Hepatocyte (in vitro differentiated cells): ENCODE results near the gene PSMF1. TPM values are rescaled to one million over a fixed set of nuclear protein-coding genes. Genes with fewer than 3 reads are reported as not detected.
A peak's percentile ranks its signal among the peaks of the same experiment; 100 is the strongest.
"Not testable (repeated sequence)": the region's sequence is repeated elsewhere in the genome, so short reads cannot be mapped to it uniquely, and the experiment has no call there.

Experiments used
- DNase-seq: peaks from one replicate; pipeline ENCODE4 v3.0.0-alpha.2; 2016; ENCODE audit warnings: low spot score
- H2AFZ ChIP-seq: fragments of 200-600 bp; sonication (generic); 2 replicates; pipeline ENCODE4 v1.6.0; 2016; ENCODE audit warnings: antibody characterized with exemption, mild to moderate bottlenecking
- H3K27ac ChIP-seq: fragments of 200-600 bp; sonication (generic); 2 replicates; pipeline ENCODE4 v1.5.1; 2016; ENCODE audit warnings: mild to moderate bottlenecking
- H3K27me3 ChIP-seq: fragments of 200-600 bp; sonication (generic); 2 replicates; pipeline ENCODE4 v1.6.1; 2016
- H3K36me3 ChIP-seq: fragments of 200-600 bp; sonication (generic); replicated peaks from 2 replicates; pipeline ENCODE4 v1.5.1; 2016; ENCODE audit warnings: low read depth; ENCODE audit not compliant: insufficient read depth
- H3K4me1 ChIP-seq: fragments of 200-600 bp; sonication (generic); 2 replicates; pipeline ENCODE4 v1.5.1; 2016; ENCODE audit warnings: mild to moderate bottlenecking, moderate library complexity; ENCODE audit not compliant: insufficient read depth
- H3K4me2 ChIP-seq: fragments of 200-600 bp; sonication (generic); 2 replicates; pipeline ENCODE4 v1.6.0; 2016
- H3K4me3 ChIP-seq: fragments of 200-600 bp; sonication (generic); 2 replicates; pipeline ENCODE4 v1.5.1; 2016; ENCODE audit warnings: mild to moderate bottlenecking
- H3K79me2 ChIP-seq: fragments of 200-600 bp; sonication (generic); 2 replicates; pipeline ENCODE4 v1.6.0; 2017; ENCODE audit warnings: mild to moderate bottlenecking
- H3K9me2 ChIP-seq: fragments of 200-600 bp; sonication (generic); replicated peaks from 2 replicates; pipeline ENCODE4 v1.6.0; 2017; ENCODE audit warnings: mild to moderate bottlenecking; ENCODE audit not compliant: insufficient read depth
- H3K9me3 ChIP-seq: fragments of 200-600 bp; sonication (generic); 2 replicates; pipeline ENCODE4 v1.5.1; 2016; ENCODE audit warnings: low read depth, mild to moderate bottlenecking
- H4K20me1 ChIP-seq: fragments of 200-600 bp; sonication (generic); 2 replicates; pipeline ENCODE4 v1.6.0; 2016; ENCODE audit warnings: mild to moderate bottlenecking; ENCODE audit not compliant: insufficient read depth, poor library complexity, severe bottlenecking
- CTCF ChIP-seq: fragments of 200-600 bp; sonication (generic); IDR thresholded peaks from 2 replicates; pipeline ENCODE4 v1.5.1; 2016; ENCODE audit warnings: antibody characterized with exemption, mild to moderate bottlenecking; ENCODE audit not compliant: poor library complexity
- EZH2 ChIP-seq: fragments of 200-600 bp; sonication (generic); IDR thresholded peaks from 2 replicates; pipeline ENCODE4 v1.6.1; 2016; ENCODE audit warnings: antibody characterized with exemption, mild to moderate bottlenecking, borderline replicate concordance
- EZH2phosphoT487 ChIP-seq: fragments of 200-600 bp; sonication (generic); IDR thresholded peaks from one replicate; pipeline ENCODE4 v1.6.1; 2018; ENCODE audit warnings: antibody characterized with exemption, mild to moderate bottlenecking, low read depth, moderate library complexity; ENCODE audit not compliant: unreplicated experiment, severe bottlenecking
- WGBS: methylation state at CpG from one replicate; pipeline ENCODE4 v1.1.6; 2016; ENCODE audit warnings: low lambda C conversion rate; ENCODE audit errors: missing lambda C conversion rate; 5-methylcytosine and 5-hydroxymethylcytosine counted together
- polyA plus RNA-seq: library from polyadenylated mRNA; unstranded; fragments of >200 nt; fragmentation: Nextera tagmentation; extraction: Ambion mirVana; gene quantifications from 2 replicates; pipeline ENCODE4 v1.2.1, GENCODE V29; 2016
- total RNA-seq: library from RNA; depleted of rRNA; stranded (reverse); fragments of >200 nt; gene quantifications from 2 replicates; pipeline ENCODE4 v1.2.3, GENCODE V29; 2014

The PSMF1 gene
- total and polyA plus RNA-seq, 2 experiments from 2014 or later = 97.3 to 126 TPM

GRCh38 chr20:1144401-1145172 is 26.2 kb downstream of the PSMF1 start:
- Histone ChIP-seq H3K4me1 (no peaks in the 10 kb centered on the region), H3K36me3 (no peaks in the 10 kb centered on the region), H3K9me3 (no peaks in the 10 kb centered on the region), H3K9me2 (no peaks in the 10 kb centered on the region), H3K27ac (no peak overlapping the region), H3K4me3 (no peak overlapping the region), H3K27me3 (no peaks in the 10 kb centered on the region), H3K4me2 (no peak overlapping the region), H3K79me2 (peaks cover under 1% of the 10 kb centered on the region), H2AFZ (no peak overlapping the region), H4K20me1 (no peaks in the 10 kb centered on the region)
- TF ChIP-seq EZH2phosphoT487 (no peak), CTCF (no peak)
- no peak for DNase-seq
- WGBS = 90% methylated on average over 10 of the region's 10 CpGs

GRCh38 chr20:1146957-1147356 is 28.6 kb downstream of the PSMF1 start:
- no peak overlapping the region for H3K4me2 ChIP-seq
- no peak overlapping the region for H3K27ac ChIP-seq
- no peak overlapping the region for H3K4me3 ChIP-seq
- no peaks in the 10 kb centered on the region for H3K9me2 ChIP-seq
- no peaks in the 10 kb centered on the region for H4K20me1 ChIP-seq
- no peaks in the 10 kb centered on the region for H3K4me1 ChIP-seq
- DNase-seq = no peak
- peaks cover 11% of the 10 kb centered on the region for H3K79me2 ChIP-seq
- H3K36me3 ChIP-seq = no peaks in the 10 kb centered on the region
- no peaks in the 10 kb centered on the region for H3K9me3 ChIP-seq
- TF ChIP-seq CTCF (no peak), EZH2phosphoT487 (no peak), EZH2 (no peak)
- no peak overlapping the region for H2AFZ ChIP-seq
- WGBS = 89% methylated on average over 5 of the region's 5 CpGs
- no peaks in the 10 kb centered on the region for H3K27me3 ChIP-seq

GRCh38 chr20:1149812-1150211 is 31.4 kb downstream of the PSMF1 start:
- not testable (repeated sequence) for H3K4me3 ChIP-seq, H3K27me3 ChIP-seq, H3K9me3 ChIP-seq, H3K4me1 ChIP-seq, H3K9me2 ChIP-seq, H3K4me2 ChIP-seq, H2AFZ ChIP-seq, H4K20me1 ChIP-seq, H3K36me3 ChIP-seq, DNase-seq
- WGBS = 83% methylated on average over 2 of the region's 2 CpGs
- peaks cover 11% of the 10 kb centered on the region for H3K79me2 ChIP-seq
- peak overlapping the region; percentile 41 for H3K27ac ChIP-seq

GRCh38 chr20:1150218-1150617 is 31.8 kb downstream of the PSMF1 start:
- WGBS = 79% methylated on average over 4 of the region's 4 CpGs
- H3K9me3 ChIP-seq = no peaks in the 10 kb centered on the region
- H3K36me3 ChIP-seq = peaks cover 2% of the 10 kb centered on the region
- no peak overlapping the region for H3K4me3 ChIP-seq
- H2AFZ ChIP-seq = no peak overlapping the region
- TF ChIP-seq EZH2phosphoT487 (no peak), EZH2 (no peak), CTCF (no peak)
- H4K20me1 ChIP-seq = no peaks in the 10 kb centered on the region
- peak; percentile 61 for DNase-seq
- no peaks in the 10 kb centered on the region for H3K27me3 ChIP-seq
- peak overlapping the region; percentile 41 for H3K27ac ChIP-seq
- no peaks in the 10 kb centered on the region for H3K4me1 ChIP-seq
- H3K79me2 ChIP-seq = peaks cover 11% of the 10 kb centered on the region
- H3K4me2 ChIP-seq = no peak overlapping the region
- no peaks in the 10 kb centered on the region for H3K9me2 ChIP-seq
